K562 (cell line): ENCODE data around the gene APOM. TPM values are rescaled to one million over a fixed set of nuclear protein-coding genes. Genes with fewer than 3 reads are reported as not detected.

Experiments
- AFF1 ChIP-seq, 2 experiments: fragments of 450-650 bp; IDR thresholded peaks; 2 replicates each; pipeline ENCODE4 v1.6.1; 2018; ENCODE audit warnings: mild to moderate bottlenecking in 2 of 2, low read depth in 1 of 2; ENCODE audit not compliant: partially characterized antibody in 2 of 2
- ATF7 ChIP-seq: fragments of 450-650 bp; IDR thresholded peaks from 2 replicates; pipeline ENCODE4 v1.7.1; 2014; ENCODE audit warnings: mild to moderate bottlenecking, moderate library complexity
- ELF1 ChIP-seq: fragments of 200-800 bp; sonication (Bioruptor generic); IDR thresholded peaks from 2 replicates; pipeline ENCODE4 v1.6.1; 2016; ENCODE audit warnings: missing genetic modification characterization, missing compliant biosample characterization
- ELF4 ChIP-seq: fragments of 450-650 bp; formaldehyde crosslinking; IDR thresholded peaks from 2 replicates; pipeline ENCODE4 v1.4.0; 2022; ENCODE audit warnings: missing genetic modification characterization
- EP300 ChIP-seq: IDR thresholded peaks from 2 replicates; pipeline ENCODE4 v1.6.1; 2012; ENCODE audit warnings: low read length, improper control_type of control experiment
- KDM2B ChIP-seq: fragments of 250-450 bp; sonication (Bioruptor Pico); IDR thresholded peaks from 2 replicates; pipeline ENCODE4 v1.8.0; 2021; ENCODE audit warnings: mild to moderate bottlenecking, moderate library complexity
- MAX ChIP-seq: sonication (generic); formaldehyde crosslinking; IDR thresholded peaks from 2 replicates; pipeline ENCODE4 v1.9.0; 2022; ENCODE audit warnings: mild to moderate bottlenecking, missing genetic modification reagents
- MXI1 ChIP-seq: IDR thresholded peaks from 2 replicates; pipeline ENCODE4 v1.6.1; 2011; ENCODE audit warnings: low read depth, mild to moderate bottlenecking, improper control_type of control experiment, low read length
- PHB ChIP-seq: fragments of 250-450 bp; sonication (Bioruptor Pico); IDR thresholded peaks from 2 replicates; pipeline ENCODE4 v1.5.0; 2021
- PHTF2 ChIP-seq: fragments of 250-450 bp; sonication (Bioruptor Pico); IDR thresholded peaks from 2 replicates; pipeline ENCODE4 v1.5.0; 2021; ENCODE audit warnings: mild to moderate bottlenecking
- TBP ChIP-seq: optimal IDR thresholded peaks from 2 replicates; pipeline ENCODE3; 2011; ENCODE audit warnings: low read depth, low read length, improper control_type of control experiment
- TEAD1 ChIP-seq, 2 experiments: fragments of 450-650 bp in 1 of 2; sonication (generic) in 1 of 2; formaldehyde crosslinking; IDR thresholded peaks; 2 replicates each; pipeline versions ENCODE4 v1.4.0 to v1.8.0; 2020 to 2022; ENCODE audit warnings: mild to moderate bottlenecking in 2 of 2, missing genetic modification reagents in 1 of 2
- TSHZ1 ChIP-seq: fragments of 250-450 bp; sonication (Bioruptor Pico); IDR thresholded peaks from 2 replicates; pipeline ENCODE4 v1.4.0; 2020; ENCODE audit warnings: mild to moderate bottlenecking, moderate library complexity
- USF2 ChIP-seq: sonication (generic); formaldehyde crosslinking; IDR thresholded peaks from 2 replicates; pipeline ENCODE4 v1.5.0; 2020; ENCODE audit warnings: missing genetic modification reagents
- ZBTB2 ChIP-seq: fragments of 450-650 bp; IDR thresholded peaks from 2 replicates; pipeline ENCODE4 v1.6.1; 2016; ENCODE audit warnings: antibody characterized with exemption
- ZNF239 ChIP-seq: fragments of 250-450 bp; sonication (Bioruptor Pico); IDR thresholded peaks from 2 replicates; pipeline ENCODE4 v1.4.0; 2020; ENCODE audit warnings: mild to moderate bottlenecking
- ZNF589 ChIP-seq: fragments of 200-800 bp; sonication (Bioruptor generic); IDR thresholded peaks from 2 replicates; pipeline ENCODE4 v1.6.1; 2016; ENCODE audit warnings: low read depth, missing genetic modification characterization, missing compliant biosample characterization
- polyA plus RNA-seq, 8 experiments: library from polyadenylated mRNA; depleted of rRNA in 4 of 8; stranded (reverse) in 5 of 8; unstranded in 3 of 8; fragments of >200 nt; fragmentation: Nextera tagmentation in 2 of 8; fragmentation: Illumina TruSeq in 1 of 8; extraction: Ambion mirVana in 2 of 8; extraction: Trizol in 1 of 8; gene quantifications; 2 replicates each; pipeline versions ENCODE4 v1.2.1 to v1.2.3, GENCODE V29; 2011 to 2014; ENCODE audit warnings: inconsistent platforms in 1 of 8, missing spikeins in 1 of 8
- total RNA-seq, 7 experiments: library from RNA; depleted of rRNA in 6 of 7; stranded (reverse); fragments of >200 nt in 6 of 7; fragmentation: Illumina TruSeq in 2 of 7; extraction: Trizol in 2 of 7; gene quantifications; 2 replicates each; pipeline versions ENCODE4 v1.2.1 to v1.2.3, GENCODE V29; 2011 to 2021; ENCODE audit warnings: low replicate concordance in 1 of 7

Gene APOM
- total and polyA plus RNA-seq, 9 of the 15 experiments (the other 6 are each of a cell fraction or from before 2014, with no cell fraction given), result 5.7 to 24.3 (median 10.4) TPM

GRCh38 chr6:31680226-31681134 is 24.8 kb downstream of the APOM start, which contains the start of gene LY6G5C (continued):
- TF ChIP-seq AFF1 (IDR thresholded peaks at IDR 0.05; ENCODE audit: low read depth in 1 of 2, partially characterized antibody in 2 of 2) (peak in 1 of 2 experiments; percentile 49), MXI1 (0 out of 2 replicates have a peak, but pooled peaks have one; percentile 27), PHB (CRISPR knock-in tag) (no peak), ZNF589 (CRISPR knock-in tag) (no peak), ELF4 (CRISPR knock-in tag) (0 out of 2 replicates have a peak, but pooled peaks have one; percentile 38), USF2 (no peak), EP300 (peak; percentile 39; the same call in 1 of the 2 replicates), ELF1 (peak; percentile 66), TBP (peak; percentile 32), ZBTB2 (0 out of 2 replicates have a peak, but pooled peaks have one; percentile 30), TSHZ1 (CRISPR knock-in tag) (no peak), TEAD1 (CRISPR knock-in tag; IDR thresholded peaks at IDR 0.05) (0 out of 4 replicates have a peak, but pooled peaks of 1 of the 2 experiments have one; percentile 9), MAX (CRISPR knock-in tag) (peak; percentile 51; the same call in 1 of the 2 replicates), PHTF2 (CRISPR knock-in tag) (no peak), ATF7 (peak; percentile 67; the same call in 1 of the 2 replicates), KDM2B (CRISPR knock-in tag) (no peak), ZNF239 (CRISPR knock-in tag) (peak; percentile 38)
